H1 (cell line): ENCODE measurements around the gene RABL3.

Experiments used
- CHD7 ChIP-seq: fragments of 300-600 bp; sonication (generic); IDR thresholded peaks from 2 replicates; pipeline ENCODE4 v1.7.1; 2012; ENCODE audit warnings: low read length, moderate library complexity, mild to moderate bottlenecking, inconsistent platforms; ENCODE audit not compliant: insufficient replicate concordance
- CTCF ChIP-seq, 3 experiments: IDR thresholded peaks; 1 replicate in 2 of 3; 2 replicates in 1 of 3; pipeline versions ENCODE4 v1.5.1 to v1.6.1; 2011; ENCODE audit warnings: low read length in 3 of 3, mild to moderate bottlenecking in 3 of 3, inconsistent platforms in 2 of 3, low read depth in 1 of 3, moderate library complexity in 1 of 3; ENCODE audit not compliant: insufficient read depth in 1 of 3; ENCODE audit errors: control extremely low read depth in 1 of 3
- POLR2A ChIP-seq, 2 experiments: IDR thresholded peaks; 1 replicate in 1 of 2; 2 replicates in 1 of 2; pipeline ENCODE4 v1.6.1; 2011; ENCODE audit warnings: low read depth in 2 of 2, low read length in 2 of 2, mild to moderate bottlenecking in 2 of 2; ENCODE audit errors: control extremely low read depth in 1 of 2

GRCh38 chr3:120642368-120642948 is 99.9 kb downstream of the RABL3 start:
- TF ChIP-seq POLR2A (IDR thresholded peaks at IDR 0.05; ENCODE audit: control extremely low read depth in 1 of 2, low read depth in 2 of 2, low read length in 2 of 2) (no peak), CTCF (IDR thresholded peaks at IDR 0.05; ENCODE audit: control extremely low read depth in 1 of 3, insufficient read depth in 1 of 3, low read depth in 1 of 3, low read length in 3 of 3) (peak in 1 of 3 experiments; percentile 4; a peak in 1 of 4 replicates), CHD7 (no peak)
